GM12878 (cell line): Measurements from ENCODE around the gene USP50. TPM values are rescaled to one million over a fixed set of nuclear protein-coding genes. Genes with fewer than 3 reads are reported as not detected.

Experiments
- ATAC-seq: fragments of 200-7000 bp; cut with Tn5 transposase; 3 replicates; pipeline ENCODE4 v1.9.1; 2020; ENCODE audit warnings: mild to moderate bottlenecking, moderate library complexity
- BruUV-seq: library from RNA; stranded (reverse); fragments of 400-500 nt; replicated peaks from 2 replicates; lab custom pipeline; 2021; lab: Mats Ljungman, UMichigan
- CTCF ChIA-PET: fragments of 300-600 bp; sonication (Branson Sonifier 250); formaldehyde crosslinking; extraction: SDS; loops from one replicate; lab custom pipeline; 2021; ENCODE audit warnings: inconsistent platforms; lab: Yijun Ruan, JAX
- POLR2A ChIA-PET: fragments of 350-600 bp; formaldehyde crosslinking; extraction: SDS; loops from one replicate; lab custom pipeline; 2021; ENCODE audit warnings: inconsistent platforms; lab: Charles Lee
- RAD21 ChIA-PET: fragments of 300-600 bp; sonication (Branson Sonifier 250); formaldehyde crosslinking; loops from one replicate; lab custom pipeline; 2023; ENCODE audit warnings: antibody characterized with exemption; ENCODE audit not compliant: unreplicated experiment; lab: Charles Lee
- SMC1A ChIA-PET: fragments of 300-600 bp; sonication (Branson Sonifier 250); formaldehyde crosslinking; loops from one replicate; lab custom pipeline; 2023; ENCODE audit not compliant: unreplicated experiment, uncharacterized antibody; lab: Charles Lee
- DNase-seq: peaks from one replicate; pipeline ENCODE4 v3.0.0-alpha.2; 2011; ENCODE audit warnings: low read depth, low spot score
- FAIRE-seq: peaks from 3 replicates; lab custom pipeline; 2011; peaks lifted over from hg19 to GRCh38; lab: Jason Lieb, UNC
- H2AFZ ChIP-seq: 2 replicates; pipeline ENCODE4 v1.6.0; 2011; ENCODE audit warnings: low read depth, low read length, control low read depth; ENCODE audit not compliant: control insufficient read depth
- H3K27ac ChIP-seq: 2 replicates; pipeline ENCODE4 v1.5.1; 2011; ENCODE audit warnings: control low read depth; ENCODE audit not compliant: control insufficient read depth, insufficient read depth
- H3K27me3 ChIP-seq, 2 experiments: replicated peaks in 1 of 2; 2 replicates each; pipeline versions ENCODE4 v1.6.0 to v1.6.1; 2011; ENCODE audit warnings: low read length in 1 of 2; ENCODE audit not compliant: control insufficient read depth in 2 of 2, insufficient read depth in 2 of 2
- H3K36me3 ChIP-seq, 2 experiments: 2 replicates each; pipeline ENCODE4 v1.5.1; 2011; ENCODE audit warnings: low read length in 1 of 2; ENCODE audit not compliant: control insufficient read depth in 2 of 2, insufficient read depth in 2 of 2
- H3K4me1 ChIP-seq: 2 replicates; pipeline ENCODE4 v1.6.1; 2011; ENCODE audit warnings: mild to moderate bottlenecking, low read length, moderate library complexity, mixed read lengths; ENCODE audit not compliant: control insufficient read depth, insufficient read depth
- H3K4me2 ChIP-seq: 2 replicates; pipeline ENCODE4 v1.6.0; 2011; ENCODE audit warnings: control low read depth; ENCODE audit not compliant: control insufficient read depth, insufficient read depth
- H3K4me3 ChIP-seq: fragments of 200-600 bp; sonication (generic); 2 replicates; pipeline ENCODE4 v1.5.1; 2016
- H3K79me2 ChIP-seq: 2 replicates; pipeline ENCODE4 v1.6.0; 2011; ENCODE audit warnings: low read length; ENCODE audit not compliant: control insufficient read depth, insufficient read depth
- H3K9ac ChIP-seq: 2 replicates; pipeline ENCODE4 v1.8.0; 2011; ENCODE audit warnings: low read length, control low read depth, mixed read lengths; ENCODE audit not compliant: control insufficient read depth, insufficient read depth
- H3K9me3 ChIP-seq: replicated peaks from 3 replicates; pipeline ENCODE4 v1.5.1; 2011; ENCODE audit warnings: mild to moderate bottlenecking, low read length; ENCODE audit not compliant: control insufficient read depth, insufficient read depth
- H4K20me1 ChIP-seq: 2 replicates; pipeline ENCODE4 v1.6.0; 2011; ENCODE audit not compliant: control insufficient read depth, insufficient read depth
- BCL11A ChIP-seq: IDR thresholded peaks from 2 replicates; pipeline ENCODE4 v1.6.1; 2011; ENCODE audit warnings: low read depth, low read length
- BCL3 ChIP-seq: IDR thresholded peaks from 2 replicates; pipeline ENCODE4 v1.6.1; 2011; ENCODE audit warnings: borderline replicate concordance, low read depth, mild to moderate bottlenecking, moderate library complexity, low read length; ENCODE audit not compliant: insufficient read depth, poor library complexity, severe bottlenecking
- CHD4 ChIP-seq: fragments of 200-600 bp; sonication (generic); IDR thresholded peaks from 2 replicates; pipeline ENCODE4 v1.6.1; 2016; ENCODE audit warnings: mild to moderate bottlenecking
- DPF2 ChIP-seq: fragments of 450-650 bp; IDR thresholded peaks from 2 replicates; pipeline ENCODE4 v1.6.1; 2017; ENCODE audit warnings: mild to moderate bottlenecking
- EZH2 ChIP-seq: IDR thresholded peaks from 2 replicates; pipeline ENCODE4 v1.6.1; 2012; ENCODE audit warnings: low read depth, mild to moderate bottlenecking, control low read depth, inconsistent platforms, low read length, borderline replicate concordance; ENCODE audit not compliant: control insufficient read depth
- MLLT1 ChIP-seq: fragments of 450-650 bp; IDR thresholded peaks from 2 replicates; pipeline ENCODE4 v1.6.1; 2016; ENCODE audit warnings: mild to moderate bottlenecking
- NFYA ChIP-seq: IDR thresholded peaks from 2 replicates; pipeline ENCODE4 v1.6.1; 2011; ENCODE audit warnings: low read depth, mild to moderate bottlenecking, low read length, improper control_type of control experiment, borderline replicate concordance
- RB1 ChIP-seq: fragments of 450-650 bp; formaldehyde crosslinking; IDR thresholded peaks from 2 replicates; pipeline ENCODE4 v1.6.1; 2017; ENCODE audit warnings: mild to moderate bottlenecking, borderline replicate concordance
- ZNF24 ChIP-seq: fragments of 450-650 bp; IDR thresholded peaks from 2 replicates; pipeline ENCODE4 v1.6.1; 2017; ENCODE audit warnings: antibody characterized with exemption, mild to moderate bottlenecking
- ZNF622 ChIP-seq: fragments of 450-650 bp; IDR thresholded peaks from 2 replicates; pipeline ENCODE4 v1.6.1; 2017; ENCODE audit warnings: mild to moderate bottlenecking, inconsistent platforms
- ZSCAN29 ChIP-seq: fragments of 450-650 bp; IDR thresholded peaks from 2 replicates; pipeline ENCODE4 v1.6.1; 2017; ENCODE audit warnings: mild to moderate bottlenecking, moderate library complexity
- WGBS: methylation state at CpG from one replicate; pipeline ENCODE4 v1.1.6; 2016; ENCODE audit warnings: low lambda C conversion rate; ENCODE audit not compliant: insufficient replicate concordance, insufficient coverage; ENCODE audit errors: missing lambda C conversion rate; 5-methylcytosine and 5-hydroxymethylcytosine counted together
- in situ Hi-C: fragments of 300-500 bp; cut with MboI; formaldehyde crosslinking; loops from 9 replicates; pipeline ENCODE4 v1.14.3; 2018; ENCODE audit warnings: mixed read lengths
- intact Hi-C: fragments of 100-400 bp; cut with micrococcal nuclease; formaldehyde crosslinking; loops from one replicate; pipeline ENCODE4 v1.14.2; 2022; ENCODE audit not compliant: unreplicated experiment
- polyA plus RNA-seq, 11 experiments: library from polyadenylated mRNA; depleted of rRNA in 4 of 11; unstranded in 6 of 11; stranded (reverse) in 5 of 11; fragments of >200 nt; fragmentation: Nextera tagmentation in 4 of 11; fragmentation: Illumina TruSeq in 1 of 11; extraction: Ambion mirVana in 4 of 11; extraction: Trizol in 1 of 11; gene quantifications; 1 replicate in 1 of 11; 2 replicates in 10 of 11; pipeline versions ENCODE4 v1.2.1 to v1.2.3, GENCODE V29; 2011 to 2016; ENCODE audit warnings: inconsistent platforms in 2 of 11, missing spikeins in 2 of 11, low read depth in 1 of 11
- total RNA-seq, 4 experiments: library from RNA; depleted of rRNA in 3 of 4; stranded (reverse); fragments of >200 nt in 3 of 4; fragmentation: Illumina TruSeq in 1 of 4; extraction: Trizol in 1 of 4; gene quantifications; 2 replicates each; pipeline versions ENCODE4 v1.2.1 to v1.2.3, GENCODE V29; 2013 to 2021
- TF ChIP-seq, protein P1 (sequence below): fragments of 450-650 bp; conservative IDR thresholded peaks from 2 replicates; pipeline ENCODE4 v1.6.1; 2017; ENCODE audit warnings: mild to moderate bottlenecking, moderate library complexity

Gene USP50
- total and polyA plus RNA-seq, 10 of the 15 experiments (the other 5 are each of a cell fraction or from before 2014, with no cell fraction given) = 0.15 to 0.21 (median 0.19) TPM; not detected in 7

GRCh38 chr15:50493625-50494024, 52.8 kb downstream of the USP50 start:
- SMC1A ChIA-PET = interaction anchor here (0.5 kb wide), 1 partner anchor 20 kb away, joined by 3 read pairs; no protein-coding TSS in a partner anchor
- no peak for FAIRE-seq
- H2AFZ ChIP-seq = no peak overlapping the region
- H3K27me3 ChIP-seq = no peaks in the 10 kb centered on the region
- DNase-seq = no peak
- no TSS peak for BruUV-seq
- no peak for ATAC-seq
- CTCF ChIA-PET = no interaction called here
- H3K36me3 ChIP-seq = peaks cover 7 to 45% of the 10 kb centered on the region in 2 experiments
- no peak overlapping the region for H3K9ac ChIP-seq
- H4K20me1 ChIP-seq = no peaks in the 10 kb centered on the region
- in situ Hi-C loops (no loop called here), intact Hi-C loops (no loop called here)
- H3K9me3 ChIP-seq = no peaks in the 10 kb centered on the region
- H3K4me2 ChIP-seq = no peak overlapping the region
- TF ChIP-seq ZSCAN29 = no peak
- TF ChIP-seq DPF2 = no peak
- no peak for TF ChIP-seq EZH2
- no peak for TF ChIP-seq MLLT1
- TF ChIP-seq CHD4 = no peak
- TF ChIP-seq NFYA = no peak
- no peak for TF ChIP-seq ZNF24
- no peak for TF ChIP-seq BCL3
- TF ChIP-seq BCL11A = no peak
- no peak for TF ChIP-seq ZNF622
- no peak for TF ChIP-seq RB1
- TF ChIP-seq, protein P1, sequence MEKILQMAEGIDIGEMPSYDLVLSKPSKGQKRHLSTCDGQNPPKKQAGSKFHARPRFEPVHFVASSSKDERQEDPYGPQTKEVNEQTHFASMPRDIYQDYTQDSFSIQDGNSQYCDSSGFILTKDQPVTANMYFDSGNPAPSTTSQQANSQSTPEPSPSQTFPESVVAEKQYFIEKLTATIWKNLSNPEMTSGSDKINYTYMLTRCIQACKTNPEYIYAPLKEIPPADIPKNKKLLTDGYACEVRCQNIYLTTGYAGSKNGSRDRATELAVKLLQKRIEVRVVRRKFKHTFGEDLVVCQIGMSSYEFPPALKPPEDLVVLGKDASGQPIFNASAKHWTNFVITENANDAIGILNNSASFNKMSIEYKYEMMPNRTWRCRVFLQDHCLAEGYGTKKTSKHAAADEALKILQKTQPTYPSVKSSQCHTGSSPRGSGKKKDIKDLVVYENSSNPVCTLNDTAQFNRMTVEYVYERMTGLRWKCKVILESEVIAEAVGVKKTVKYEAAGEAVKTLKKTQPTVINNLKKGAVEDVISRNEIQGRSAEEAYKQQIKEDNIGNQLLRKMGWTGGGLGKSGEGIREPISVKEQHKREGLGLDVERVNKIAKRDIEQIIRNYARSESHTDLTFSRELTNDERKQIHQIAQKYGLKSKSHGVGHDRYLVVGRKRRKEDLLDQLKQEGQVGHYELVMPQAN = no peak
- no peaks in the 10 kb centered on the region for H3K79me2 ChIP-seq
- 96% methylated on average over 3 of the region's 3 CpGs for WGBS
- POLR2A ChIA-PET = no interaction called here
- no peak overlapping the region for H3K4me3 ChIP-seq
- RAD21 ChIA-PET = no interaction called here
- no peaks in the 10 kb centered on the region for H3K4me1 ChIP-seq
- H3K27ac ChIP-seq = no peak overlapping the region
